ENCODE results near the gene STAT4.

The STAT4 gene

DNA sequence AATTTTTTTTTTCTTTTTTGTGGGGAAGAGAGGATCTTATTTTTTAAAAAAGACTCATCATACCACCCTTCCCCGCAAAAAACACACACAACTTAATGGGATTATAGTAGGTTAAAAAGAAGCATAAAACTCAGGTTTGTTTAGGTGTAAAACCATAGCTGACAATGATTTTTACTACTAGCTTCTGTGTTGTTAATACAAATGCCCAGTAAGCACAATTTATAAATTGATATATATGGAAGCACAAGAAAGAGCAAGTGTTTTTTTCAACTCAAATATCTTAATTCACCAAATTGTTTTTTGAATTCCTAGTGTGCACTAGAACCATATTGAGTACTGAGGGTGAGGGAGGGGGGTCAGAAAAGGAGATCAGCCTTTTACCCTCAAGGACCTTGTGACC is 7.0 kb downstream of the STAT4 start:
- DNase-seq: no peak

DNA sequence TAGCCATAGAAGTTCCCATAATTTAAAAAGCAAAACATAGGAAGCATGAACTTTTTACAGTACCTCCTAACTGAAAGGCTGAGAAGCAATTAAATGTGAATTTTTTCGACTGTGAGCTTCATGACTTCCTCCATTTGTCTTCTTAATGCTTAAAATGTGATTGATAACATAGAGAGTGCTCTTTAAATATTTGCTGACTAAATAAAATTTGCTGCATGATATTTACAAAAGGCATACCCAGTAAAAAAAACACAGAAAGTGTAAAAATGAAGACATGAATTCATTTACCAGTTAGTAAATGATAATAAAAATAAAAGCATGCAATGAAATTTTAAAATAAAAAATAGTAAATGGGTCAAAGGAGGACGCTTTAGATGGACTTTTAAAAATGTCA is 21.9 kb downstream of the STAT4 start:
- DNase-seq: no peak

GRCh38 chr2:191128172-191128910 is 22.5 kb downstream of the STAT4 start:
- no peak for DNase-seq

DNA sequence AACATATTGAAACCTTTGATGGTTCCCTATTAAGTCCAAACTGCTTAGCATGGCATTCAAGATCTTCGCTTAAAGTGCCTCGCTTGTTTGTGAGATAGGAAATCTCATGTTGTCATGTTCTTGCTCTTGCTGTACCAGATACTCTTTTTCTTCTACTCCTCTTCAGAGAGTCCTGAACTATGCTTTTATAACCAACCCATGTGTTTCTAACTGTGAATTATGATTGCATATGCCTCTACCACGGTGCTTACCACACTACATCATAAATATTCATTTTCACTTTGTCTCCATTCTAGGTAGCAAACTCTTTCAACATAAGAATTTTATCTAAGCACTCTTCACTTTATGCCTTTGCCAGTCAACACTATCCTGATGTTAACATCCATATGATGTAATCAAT is 23.6 kb downstream of the STAT4 start:
- no peak for DNase-seq

GRCh38 chr2:191126386-191127085 is 24.3 kb downstream of the STAT4 start:
- DNase-seq: no peak

GRCh38 chr2:191125646-191126045 is 25.1 kb downstream of the STAT4 start:
- DNase-seq: no peak

DNA sequence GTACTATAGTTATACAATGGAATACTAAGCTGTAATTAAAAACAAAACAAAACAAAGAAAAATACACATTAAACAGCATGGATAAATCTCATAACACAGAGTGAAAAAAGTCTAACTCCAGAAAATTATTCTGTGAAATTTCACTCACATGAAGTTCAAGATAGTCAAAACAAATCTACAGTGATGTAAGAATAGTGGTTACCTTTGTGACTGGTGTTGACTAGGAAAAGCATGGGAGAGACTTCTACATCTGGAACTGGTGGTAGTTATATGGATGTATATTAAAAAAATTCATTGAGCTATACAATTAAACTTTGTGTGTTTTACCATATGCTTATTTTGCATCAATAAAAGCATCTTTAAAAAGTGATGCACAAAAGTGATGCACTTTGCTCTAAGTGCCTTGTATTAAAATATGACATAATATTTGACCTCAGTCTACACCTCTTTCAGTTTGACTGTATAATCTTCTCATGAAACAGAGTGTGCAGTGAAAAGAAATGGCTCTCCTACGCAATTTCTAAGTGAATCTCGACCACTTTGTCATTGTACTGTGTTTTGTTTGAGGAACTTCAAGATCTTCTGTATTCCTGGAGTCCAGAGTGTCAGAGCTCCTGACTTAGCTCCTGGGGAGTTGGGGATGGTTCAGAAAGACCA is 28.0 kb downstream of the STAT4 start:
- no peak for DNase-seq

DNA sequence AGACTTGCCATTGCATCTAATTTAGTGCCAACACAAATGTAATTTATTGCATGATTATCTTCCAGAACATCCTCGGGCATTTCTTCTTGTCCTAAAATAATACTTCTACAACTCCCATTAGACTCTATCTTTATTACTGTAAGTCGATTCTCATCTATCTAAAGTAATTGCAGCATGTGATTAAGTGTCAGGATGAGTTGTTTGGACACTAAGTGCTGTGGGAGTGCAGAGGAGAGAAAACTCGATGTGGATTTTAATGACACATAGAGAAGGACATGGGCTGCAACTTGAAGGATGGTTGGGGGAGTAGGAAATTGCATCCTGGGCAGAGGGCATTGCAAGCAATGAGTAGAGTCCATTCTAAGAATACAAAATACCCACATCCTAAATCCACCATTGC is 33.5 kb downstream of the STAT4 start:
- no peak for DNase-seq

DNA sequence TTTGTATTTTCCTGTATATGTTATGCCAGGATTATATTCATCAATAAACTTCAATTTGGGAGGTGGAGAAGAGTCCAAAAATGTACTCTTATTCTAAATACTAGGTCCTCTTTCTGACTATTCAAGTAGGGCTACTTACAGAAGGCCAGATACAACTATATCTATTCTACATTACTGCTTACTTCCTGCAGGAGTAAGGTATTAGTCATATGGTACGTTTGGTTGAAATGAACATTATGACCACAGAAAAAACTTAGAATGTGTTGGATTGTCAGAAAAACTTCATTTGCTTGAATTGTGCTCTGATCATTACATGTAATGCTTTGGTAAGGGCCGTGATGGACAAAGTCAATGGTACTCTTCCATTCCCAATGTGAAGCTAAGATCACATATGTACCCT is 35.0 kb downstream of the STAT4 start:
- DNase-seq: no peak

DNA sequence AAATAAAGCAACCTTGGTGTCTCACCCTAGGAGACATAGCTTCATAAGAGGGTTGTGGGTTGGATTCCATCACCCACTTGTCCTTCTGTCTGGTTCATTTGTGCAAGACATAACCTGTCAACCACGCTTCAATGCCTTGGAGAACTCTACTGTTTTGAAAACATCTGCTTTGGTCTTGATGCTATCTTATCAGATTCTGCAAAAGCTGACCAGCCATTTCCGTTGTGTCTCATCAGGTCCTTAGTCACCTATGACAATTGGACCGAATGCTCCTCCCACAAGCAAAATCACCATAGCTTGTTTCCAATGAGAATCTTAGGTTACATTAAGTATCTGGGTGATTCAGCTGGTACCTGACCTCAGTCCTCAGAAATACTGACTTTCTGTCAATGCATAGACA is 35.4 kb downstream of the STAT4 start:
- DNase-seq: no peak

- no peak for DNase-seq
These were observed 36.3 kb downstream of the STAT4 start for GRCh38 chr2:191114403-191114886.

DNA sequence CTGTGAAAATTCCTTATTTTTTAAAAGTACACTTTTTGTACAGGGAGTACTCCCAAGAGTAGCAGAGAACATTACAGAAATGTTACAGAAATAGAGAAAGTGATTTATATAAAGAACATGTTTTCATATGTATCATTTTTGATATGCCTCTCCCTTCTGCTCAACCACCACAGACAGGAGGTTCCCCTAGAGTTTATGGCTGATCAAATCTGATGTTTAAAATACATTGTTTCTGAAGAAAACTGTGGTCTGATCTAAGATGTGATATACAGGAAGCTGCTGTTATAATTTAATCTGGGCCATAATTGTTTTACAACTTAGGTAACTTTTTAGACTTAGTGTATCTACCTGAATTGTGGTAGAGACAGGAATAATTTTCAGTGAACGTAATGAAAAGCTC is 37.0 kb downstream of the STAT4 start:
- no peak for DNase-seq

DNA sequence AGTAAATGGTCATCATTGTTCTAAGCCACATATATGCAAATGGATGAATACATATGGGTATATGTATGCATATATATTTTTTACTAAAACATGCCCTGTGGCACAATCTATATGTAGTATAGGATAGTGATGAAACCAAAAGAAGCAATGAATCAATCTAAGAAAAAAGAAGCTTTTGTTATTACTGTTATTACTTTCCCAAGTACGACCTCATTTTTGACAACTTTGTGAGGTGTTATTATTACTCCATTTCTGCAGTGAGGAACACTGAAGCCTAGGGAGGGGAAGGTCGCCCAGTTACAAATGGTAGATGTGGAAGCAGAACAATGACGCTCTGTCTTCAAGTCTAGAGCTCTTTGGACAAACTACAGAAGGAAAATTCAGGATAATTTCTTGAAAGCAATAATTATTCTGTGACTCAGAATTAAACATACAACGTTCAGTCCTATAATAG is 38.3 kb downstream of the STAT4 start:
- DNase-seq: peak in 1 of 2 experiments; percentile 3

GRCh38 chr2:191109888-191110287 is 40.9 kb downstream of the STAT4 start:
- no peak for DNase-seq

- no peak for DNase-seq
These were observed 42.5 kb downstream of the STAT4 start for GRCh38 chr2:191108331-191108730.

GRCh38 chr2:191105082-191105481 is 45.7 kb downstream of the STAT4 start:
- DNase-seq: no peak

DNA sequence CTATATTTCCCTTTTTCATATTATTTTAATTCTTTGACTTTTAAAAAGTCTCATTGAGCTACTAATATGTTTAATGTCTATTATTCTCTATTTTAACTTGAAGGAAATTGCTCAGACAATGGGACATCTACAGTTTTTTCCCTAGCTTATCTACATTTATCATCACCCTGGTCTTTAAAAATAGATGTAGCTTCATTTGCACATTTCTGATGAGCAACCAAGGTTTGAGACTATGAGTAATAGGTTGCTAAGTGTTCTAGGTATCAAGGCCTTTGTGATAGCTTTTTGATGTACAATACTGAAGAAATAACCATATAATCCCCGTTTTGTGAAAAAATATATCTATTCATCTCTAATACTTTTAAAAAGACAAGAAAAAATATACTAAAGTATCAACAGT is 47.0 kb downstream of the STAT4 start:
- no peak for DNase-seq

DNA sequence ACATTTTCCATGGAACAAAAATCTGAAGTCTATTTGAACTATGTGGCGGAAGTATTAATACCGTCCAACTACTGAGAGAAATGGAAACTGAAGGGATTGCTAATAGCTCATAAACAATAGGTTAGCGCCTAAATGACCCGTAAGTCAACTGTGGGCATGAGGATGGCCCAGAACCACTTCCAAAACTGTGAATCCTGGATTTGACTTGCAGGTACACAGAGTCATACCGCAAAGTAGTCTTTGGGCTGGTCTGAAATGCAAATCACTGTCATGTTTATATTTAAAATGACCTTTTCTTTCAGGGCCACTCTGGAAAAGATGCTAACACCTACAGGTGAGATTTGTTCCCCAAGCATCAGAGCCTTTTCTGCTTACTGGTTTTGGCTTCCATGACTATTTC is 50.6 kb downstream of the STAT4 start:
- no peak for DNase-seq

- no peak for DNase-seq
These were observed 63.5 kb downstream of the STAT4 start for GRCh38 chr2:191087311-191087710.

DNA sequence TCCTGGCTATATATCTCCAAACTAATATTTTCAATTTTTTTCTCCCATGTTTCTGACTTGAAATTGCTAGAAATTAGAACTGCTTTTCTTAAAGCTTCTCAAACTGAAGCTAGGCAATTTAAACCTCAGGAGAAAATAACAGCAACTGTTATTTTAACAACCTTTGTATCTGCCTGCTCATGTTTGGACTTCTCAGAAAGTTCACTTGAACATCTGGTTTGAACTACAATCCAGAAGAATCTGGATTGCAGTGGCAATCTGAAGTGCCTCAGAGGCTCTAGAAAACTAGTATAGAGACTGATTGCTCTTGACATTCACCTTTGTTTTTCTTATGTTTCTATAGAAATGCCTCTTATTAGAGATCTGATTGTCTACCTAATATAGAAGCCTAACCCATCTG is 64.1 kb downstream of the STAT4 start:
- no peak for DNase-seq

DNA sequence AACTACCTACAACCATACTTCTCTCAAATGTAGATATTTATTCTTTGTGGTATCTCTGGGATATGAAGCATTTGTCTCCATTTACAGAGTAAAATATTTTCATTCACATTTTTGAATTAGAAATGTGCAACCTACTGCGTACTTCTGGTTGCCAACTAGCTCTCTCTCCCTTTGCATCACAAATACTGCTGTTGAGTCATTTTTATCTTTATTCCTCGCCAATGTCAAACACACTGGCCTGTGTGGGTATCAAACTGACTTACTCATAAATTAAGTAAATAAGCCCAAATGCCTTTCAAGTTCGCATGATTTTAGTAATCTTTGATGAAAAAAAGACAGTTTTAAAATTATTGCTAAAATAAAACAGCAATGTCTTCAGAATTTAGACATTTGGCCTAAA is 67.3 kb downstream of the STAT4 start:
- no peak for DNase-seq

GRCh38 chr2:191082321-191082720 is 68.5 kb downstream of the STAT4 start:
- DNase-seq: no peak

DNA sequence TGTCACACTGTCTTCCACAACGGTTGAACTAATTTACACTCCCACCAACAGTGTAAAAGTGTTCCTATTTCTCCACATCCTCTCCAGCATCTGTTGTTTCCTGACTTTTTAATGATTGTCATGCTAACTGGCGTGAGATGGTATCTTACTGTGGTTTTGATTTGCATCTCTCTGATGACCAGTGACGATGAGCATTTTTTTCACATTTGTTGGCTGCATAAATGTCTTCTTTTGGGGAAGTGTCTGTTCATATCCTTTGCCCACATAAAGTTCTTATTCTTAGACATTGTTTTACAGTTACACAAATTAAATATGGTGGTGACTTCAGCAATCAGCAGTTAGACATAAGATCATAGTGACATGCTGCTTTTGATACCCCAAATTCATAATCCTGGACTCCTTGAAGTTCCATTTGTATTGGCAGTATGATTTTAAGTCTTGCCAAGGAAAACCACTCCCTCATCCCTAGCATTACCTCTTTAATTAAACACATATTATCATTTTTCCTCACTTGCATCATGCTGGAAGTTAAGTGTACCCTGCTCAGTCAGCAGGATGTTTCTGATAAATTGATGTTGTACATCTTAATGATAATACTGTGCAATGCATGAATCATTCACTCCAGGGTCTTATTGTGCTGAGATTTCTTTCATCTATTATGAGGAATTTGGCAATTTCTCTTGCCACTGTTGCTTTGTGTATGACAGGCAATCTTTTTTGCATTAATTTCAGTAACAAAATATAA is 69.2 kb downstream of the STAT4 start:
- no peak for DNase-seq

All from NCI-H526 (cell line).